HepG2 (cell line): ENCODE measurements around the gene C3orf85. TPM values are rescaled to one million over a fixed set of nuclear protein-coding genes. Genes with fewer than 3 reads are reported as not detected.

Experiments used
- ATAC-seq: fragments of 200-7000 bp; cut with Tn5 transposase; 3 replicates; pipeline ENCODE4 v1.9.1; 2020; ENCODE audit warnings: mild to moderate bottlenecking, moderate library complexity
- BruUV-seq: library from RNA; stranded (reverse); fragments of 400-500 nt; replicated peaks from 2 replicates; lab custom pipeline; 2021; lab: Mats Ljungman, UMichigan
- CTCF ChIA-PET: fragments of 300-600 bp; formaldehyde crosslinking; extraction: SDS; loops from one replicate; lab custom pipeline; 2021; ENCODE audit warnings: low total read pairs, inconsistent platforms, low intra/inter-chr PET ratio; lab: Yijun Ruan, JAX
- POLR2A ChIA-PET: fragments of 350-600 bp; sonication (Branson Sonifier 250); formaldehyde crosslinking; loops from one replicate; lab custom pipeline; 2020; ENCODE audit warnings: antibody characterized with exemption, inconsistent platforms; lab: Yijun Ruan, JAX
- DNase-seq: peaks from one replicate; pipeline ENCODE4 v3.0.0-alpha.2; 2015; ENCODE audit warnings: low spot score
- FAIRE-seq: peaks from 3 replicates; lab custom pipeline; 2011; peaks lifted over from hg19 to GRCh38; lab: Jason Lieb, UNC
- H2AFZ ChIP-seq: one replicate; pipeline ENCODE4 v1.6.1; 2011; ENCODE audit warnings: low read length, inconsistent platforms
- H3K27ac ChIP-seq: fragments of 300-600 bp; 3 replicates; pipeline ENCODE4 v1.8.0; 2011; ENCODE audit warnings: mixed run types, mild to moderate bottlenecking, mixed read lengths, low read length, inconsistent platforms; ENCODE audit not compliant: insufficient read depth; ENCODE audit errors: extremely low read length
- H3K27me3 ChIP-seq, 2 experiments: fragments of 200-600 bp in 1 of 2; 2 replicates in 1 of 2; 3 replicates in 1 of 2; pipeline versions ENCODE4 v1.6.0 to v1.8.0; 2011; ENCODE audit warnings: low read length in 2 of 2, mild to moderate bottlenecking in 2 of 2, moderate library complexity in 2 of 2, inconsistent platforms in 1 of 2; ENCODE audit not compliant: insufficient read depth in 2 of 2, control insufficient read depth in 1 of 2
- H3K36me3 ChIP-seq, 2 experiments: fragments of 200-600 bp in 1 of 2; replicated peaks in 1 of 2; 2 replicates in 1 of 2; 3 replicates in 1 of 2; pipeline versions ENCODE4 v1.5.1 to v1.8.0; 2011; ENCODE audit warnings: low read length in 2 of 2, inconsistent platforms in 1 of 2; ENCODE audit not compliant: insufficient read depth in 2 of 2, control insufficient read depth in 1 of 2
- H3K4me1 ChIP-seq: 2 replicates; pipeline ENCODE4 v1.5.1; 2012; ENCODE audit warnings: low read length, inconsistent platforms; ENCODE audit not compliant: insufficient read depth
- H3K4me2 ChIP-seq: 2 replicates; pipeline ENCODE4 v1.6.0; 2011; ENCODE audit warnings: low read depth, low read length, inconsistent platforms
- H3K4me3 ChIP-seq, 3 experiments: fragments of 200-600 bp in 1 of 3; sonication (generic), shearing (Covaris generic) in 1 of 3; replicated peaks in 1 of 3; 2 replicates each; pipeline ENCODE4 v1.5.1; 2011 to 2016; ENCODE audit warnings: low read length in 3 of 3, inconsistent platforms in 2 of 3, low read depth in 2 of 3, mild to moderate bottlenecking in 2 of 3, control low read depth in 1 of 3, mixed read lengths in 1 of 3; ENCODE audit not compliant: insufficient read depth in 1 of 3
- H3K79me2 ChIP-seq: one replicate; pipeline ENCODE4 v1.6.1; 2011; ENCODE audit warnings: low read length, inconsistent platforms; ENCODE audit not compliant: insufficient read depth
- H3K9ac ChIP-seq: 2 replicates; pipeline ENCODE4 v1.6.0; 2011; ENCODE audit warnings: mild to moderate bottlenecking, low read depth, low read length, inconsistent platforms; ENCODE audit not compliant: insufficient read depth
- H3K9me3 ChIP-seq: 2 replicates; pipeline ENCODE4 v1.5.1; 2012; ENCODE audit warnings: mild to moderate bottlenecking, low read length
- H4K20me1 ChIP-seq: 2 replicates; pipeline ENCODE4 v1.6.0; 2011; ENCODE audit warnings: inconsistent platforms, mild to moderate bottlenecking, low read length, moderate library complexity; ENCODE audit not compliant: insufficient read depth
- CHCHD3 ChIP-seq: sonication (generic); formaldehyde crosslinking; IDR thresholded peaks from 2 replicates; pipeline ENCODE4 v1.8.0; 2022; ENCODE audit warnings: mild to moderate bottlenecking, missing genetic modification reagents, moderate library complexity
- NFE2L2 ChIP-seq: fragments of 150-350 bp; IDR thresholded peaks from 2 replicates; pipeline ENCODE4 v1.6.1; 2014; ENCODE audit warnings: low read length
- NKX3-1 ChIP-seq: sonication (generic); formaldehyde crosslinking; IDR thresholded peaks from 2 replicates; pipeline ENCODE4 v1.5.0; 2020; ENCODE audit warnings: missing genetic modification reagents
- POLR2AphosphoS2 ChIP-seq: IDR thresholded peaks from 2 replicates; pipeline ENCODE4 v1.6.1; 2011; ENCODE audit warnings: low read depth, low read length, improper control_type of control experiment
- SAP130 ChIP-seq: IDR thresholded peaks from 2 replicates; pipeline ENCODE4 v1.6.1; 2016; ENCODE audit warnings: low read depth
- SRSF1 ChIP-seq: fragments of 200-400 bp; formaldehyde crosslinking; optimal IDR thresholded peaks from 2 replicates; pipeline ENCODE3; 2017; ENCODE audit warnings: mild to moderate bottlenecking, low read depth, low read length, moderate library complexity
- ZNF263 ChIP-seq: sonication (generic); formaldehyde crosslinking; IDR thresholded peaks from 2 replicates; pipeline ENCODE4 v1.4.0; 2020; ENCODE audit warnings: missing genetic modification reagents
- WGBS: methylation state at CpG from one replicate; pipeline ENCODE4 v1.1.6; 2017; ENCODE audit warnings: low lambda C conversion rate; 5-methylcytosine and 5-hydroxymethylcytosine counted together
- in situ Hi-C: cut with HindIII; loops from 2 replicates; pipeline ENCODE4 v1.10.0; 2017; ENCODE audit warnings: low pct_unique_long_range_greater_than_20kb; ENCODE audit not compliant: extremely low pct_ligation_motif_present
- intact Hi-C: fragments of 100-400 bp; cut with micrococcal nuclease; formaldehyde crosslinking; loops from one replicate; pipeline ENCODE4 v1.10.0; 2022; ENCODE audit not compliant: unreplicated experiment
- polyA plus RNA-seq, 8 experiments: library from polyadenylated mRNA; depleted of rRNA in 3 of 8; stranded (reverse) in 7 of 8; unstranded in 1 of 8; fragments of >200 nt; fragmentation: Illumina TruSeq in 4 of 8; extraction: Trizol in 4 of 8; gene quantifications; 2 replicates each; pipeline versions ENCODE4 v1.2.1 to v1.2.3, GENCODE V29; 2011 to 2016; ENCODE audit warnings: low read depth in 4 of 8, missing spikeins in 1 of 8, mixed read lengths in 1 of 8; ENCODE audit not compliant: insufficient read depth in 1 of 8
- total RNA-seq, 5 experiments: library from RNA; depleted of rRNA; stranded (reverse); fragments of >200 nt; fragmentation: Illumina TruSeq; extraction: Trizol; gene quantifications; 2 replicates each; pipeline ENCODE4 v1.2.3, GENCODE V29; 2016; ENCODE audit warnings: low read depth in 1 of 5
- TF ChIP-seq, protein P1 (sequence below): sonication (generic); formaldehyde crosslinking; IDR thresholded peaks from 2 replicates; pipeline ENCODE4 v1.4.0; 2020; ENCODE audit warnings: missing genetic modification reagents

C3orf85 gene
- total and polyA plus RNA-seq, 2 of the 13 experiments (the other 11 are each of a cell fraction or from before 2014, with no cell fraction given), result not detected

- ATAC-seq (no peak), FAIRE-seq (no peak), DNase-seq (no peak)
- Histone ChIP-seq H3K9ac (no peak overlapping the region), H3K4me3 (no peak overlapping the region), H3K36me3 (no peaks in the 10 kb centered on the region), H3K27ac (no peak overlapping the region), H3K27me3 (no peaks in the 10 kb centered on the region), H3K79me2 (no peaks in the 10 kb centered on the region), H3K4me1 (no peaks in the 10 kb centered on the region), H4K20me1 (no peaks in the 10 kb centered on the region), H2AFZ (no peak overlapping the region), H3K4me2 (no peak overlapping the region), H3K9me3 (no peaks in the 10 kb centered on the region)
- in situ Hi-C loops, result no loop called here
- TF ChIP-seq CHCHD3 (no peak), SAP130 (no peak), SRSF1 (no peak), POLR2AphosphoS2 (no peak), ZNF263 (CRISPR knock-in tag) (no peak)
- intact Hi-C loops, result no loop called here
- 66% methylated on average over 4 of the region's 4 CpGs for WGBS
- CTCF ChIA-PET, result no interaction called here
- POLR2A ChIA-PET, result no interaction called here
- no TSS peak for BruUV-seq
These were observed 40.2 kb downstream of the C3orf85 start for GRCh38 chr3:109176726-109177125.

GRCh38 chr3:109177908-109178307, 41.4 kb downstream of the C3orf85 start:
- H3K4me3 ChIP-seq, result no peak overlapping the region
- WGBS, result 10% methylated on average over 5 of the region's 5 CpGs
- no peaks in the 10 kb centered on the region for H3K36me3 ChIP-seq
- intact Hi-C loops, result no loop called here
- ATAC-seq, result no peak
- no TSS peak for BruUV-seq
- no peak overlapping the region for H3K9ac ChIP-seq
- no peak overlapping the region for H3K4me2 ChIP-seq
- no peak overlapping the region for H3K27ac ChIP-seq
- no peaks in the 10 kb centered on the region for H3K79me2 ChIP-seq
- POLR2A ChIA-PET, result no interaction called here
- TF ChIP-seq NFE2L2, result 0 out of 2 replicates have a peak, but pooled peaks have one; percentile 29
- TF ChIP-seq NKX3-1, result no peak
- TF ChIP-seq, protein P1, sequence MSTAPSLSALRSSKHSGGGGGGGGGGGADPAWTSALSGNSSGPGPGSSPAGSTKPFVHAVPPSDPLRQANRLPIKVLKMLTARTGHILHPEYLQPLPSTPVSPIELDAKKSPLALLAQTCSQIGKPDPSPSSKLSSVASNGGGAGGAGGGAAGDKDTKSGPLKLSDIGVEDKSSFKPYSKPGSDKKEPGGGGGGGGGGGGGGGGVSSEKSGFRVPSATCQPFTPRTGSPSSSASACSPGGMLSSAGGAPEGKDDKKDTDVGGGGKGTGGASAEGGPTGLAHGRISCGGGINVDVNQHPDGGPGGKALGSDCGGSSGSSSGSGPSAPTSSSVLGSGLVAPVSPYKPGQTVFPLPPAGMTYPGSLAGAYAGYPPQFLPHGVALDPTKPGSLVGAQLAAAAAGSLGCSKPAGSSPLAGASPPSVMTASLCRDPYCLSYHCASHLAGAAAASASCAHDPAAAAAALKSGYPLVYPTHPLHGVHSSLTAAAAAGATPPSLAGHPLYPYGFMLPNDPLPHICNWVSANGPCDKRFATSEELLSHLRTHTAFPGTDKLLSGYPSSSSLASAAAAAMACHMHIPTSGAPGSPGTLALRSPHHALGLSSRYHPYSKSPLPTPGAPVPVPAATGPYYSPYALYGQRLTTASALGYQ (CRISPR knock-in tag), result no peak
- TF ChIP-seq, all 625 proteins: peak for 1
- FAIRE-seq (no peak), DNase-seq (no peak)
- Histone ChIP-seq H2AFZ (no peak overlapping the region), H4K20me1 (no peaks in the 10 kb centered on the region), H3K27me3 (no peaks in the 10 kb centered on the region), H3K4me1 (no peaks in the 10 kb centered on the region), H3K9me3 (no peaks in the 10 kb centered on the region)
- CTCF ChIA-PET, result no interaction called here
- in situ Hi-C loops, result no loop called here
